Prostate gland (tissue), 2 donors: ENCODE measurements around the gene CEMIP. TPM values are rescaled to one million over a fixed set of nuclear protein-coding genes. Genes with fewer than 3 reads are reported as not detected.

ENCODE experiments used
- microRNA counts, 2 donors: library from miRNA; unstranded; fragments of <30 nt; microRNA quantifications; one replicate each; lab custom pipeline; 2016 to 2017
- microRNA-seq: library from miRNA; unstranded; fragments of <30 nt; microRNA quantifications from one replicate; pipeline ENCODE4, GENCODE V29; 2016
- small RNA-seq, 2 donors: library from RNA; depleted of rRNA; stranded (forward); fragments of <200 nt; gene quantifications; one replicate each; pipeline ENCODE3, GENCODE V24; 2016
- total RNA-seq, 2 donors: library from RNA; depleted of rRNA; stranded (reverse); fragments of >200 nt; gene quantifications; one replicate each; pipeline ENCODE4 v1.1.0, GENCODE V29; 2016

Gene CEMIP
- total RNA-seq, 2 donors from 2014 or later = 1.6 to 13.5 TPM

MicroRNA genes within 50 kb of the gene (microRNA counts, 767-probe panel; counts per million panel counts)
- microRNA hsa-miR-549 (lab: Ali Mortazavi, UCI) = 0 to 431 counts per million in 2 donors

Small RNA genes within 50 kb of the gene (microRNA-seq; reads per million reads assigned to microRNA genes)
- gene MIR4514 (not detected), gene MIR549A (0.34 reads per million)

Small RNA genes within 50 kb of the gene (small RNA-seq; reads per million reads assigned to genes)
- 0 reads per million in 2 donors for gene MIR4514
- gene MIR549A = 0.09 to 0.10 reads per million in 2 donors

Other genes starting within 250 kb of the CEMIP start
- 10 to 100 TPM; 13.6 to 32.4 TPM for gene ABHD17C, start 84.1 kb upstream of the CEMIP start, total RNA-seq
- 10 to 100 TPM; 28.0 to 33.9 TPM for gene MESD, start 210.4 kb downstream of the CEMIP start, total RNA-seq
- gene TLNRD1, start 221.6 kb downstream of the CEMIP start, total RNA-seq = 10 to 100 TPM; 19.3 to 25.4 TPM